B cell (primary cell): ENCODE results near the gene CD151.

Experiments used
- CTCF ChIP-seq: fragments of 200-600 bp; IDR thresholded peaks from one replicate; pipeline ENCODE4 v1.8.0; 2022; ENCODE audit warnings: antibody characterized with exemption, mild to moderate bottlenecking
- EZH2 ChIP-seq: IDR thresholded peaks from 2 replicates; pipeline ENCODE4 v1.6.1; 2012; ENCODE audit warnings: borderline replicate concordance, low read depth, mild to moderate bottlenecking, moderate library complexity, low read length; ENCODE audit not compliant: insufficient read depth, poor library complexity, severe bottlenecking

- TF ChIP-seq EZH2 (no peak), CTCF (no peak)
Observed at GRCh38 chr11:839875-840617, 7.3 kb downstream of the CD151 start.
